Kidney (tissue), 14 donors: Measurements from ENCODE around the gene SUPT16H. TPM values are rescaled to one million over a fixed set of nuclear protein-coding genes. Genes with fewer than 3 reads are reported as not detected.

Experiments
- DNase-seq, 5 donors: peaks; one replicate each; pipeline ENCODE4 v3.0.0-alpha.2; 2013 to 2020
- FAIRE-seq: peaks from 2 replicates; lab custom pipeline; 2012; peaks lifted over from hg19 to GRCh38; lab: Jason Lieb, UNC
- H3K27ac ChIP-seq, 2 donors: one replicate each; pipeline ENCODE4 v1.7.0; 2013; ENCODE audit warnings: low read depth in 2 of 2, low read length in 2 of 2, inconsistent platforms in 1 of 2
- H3K27me3 ChIP-seq: one replicate; pipeline ENCODE4 v1.7.1; 2013; ENCODE audit warnings: low read length, inconsistent platforms; ENCODE audit not compliant: control insufficient read depth, insufficient read depth
- H3K36me3 ChIP-seq, 3 donors: one replicate each; pipeline versions ENCODE4 v1.7.0 to v1.7.1; 2013; ENCODE audit warnings: low read length in 3 of 3, control low read depth in 1 of 3, inconsistent platforms in 1 of 3; ENCODE audit not compliant: insufficient read depth in 3 of 3, control insufficient read depth in 2 of 3
- H3K4me1 ChIP-seq, 3 donors: one replicate each; pipeline versions ENCODE4 v1.7.0 to v1.7.1; 2013; ENCODE audit warnings: low read length in 3 of 3, inconsistent platforms in 1 of 3, low read depth in 1 of 3; ENCODE audit not compliant: control insufficient read depth in 2 of 3, insufficient read depth in 2 of 3
- H3K4me3 ChIP-seq, 3 donors: one replicate each; pipeline versions ENCODE4 v1.7.0 to v1.8.1; 2013; ENCODE audit warnings: low read length in 3 of 3, control low read depth in 1 of 3, inconsistent platforms in 1 of 3
- H3K9ac ChIP-seq, 3 donors: one replicate each; pipeline versions ENCODE4 v1.7.0 to v1.7.1; 2013; ENCODE audit warnings: low read length in 3 of 3, control low read depth in 1 of 3, inconsistent platforms in 1 of 3
- H3K9me3 ChIP-seq, 3 donors: one replicate each; pipeline versions ENCODE4 v1.7.0 to v1.7.1; 2013; ENCODE audit warnings: low read length in 3 of 3, control low read depth in 1 of 3, inconsistent platforms in 1 of 3; ENCODE audit not compliant: control insufficient read depth in 2 of 3, insufficient read depth in 1 of 3
- CTCF ChIP-seq: IDR thresholded peaks from 3 replicates; pipeline ENCODE4 v1.5.1; 2012; ENCODE audit warnings: mild to moderate bottlenecking, moderate library complexity, borderline replicate concordance; ENCODE audit not compliant: insufficient read depth; ENCODE audit errors: extremely low read depth
- intact Hi-C: fragments of 100-400 bp; cut with DNase I; formaldehyde crosslinking; loops from one replicate; pipeline ENCODE4 v1.11.1; 2022
- polyA plus RNA-seq: library from polyadenylated mRNA; stranded (reverse); fragments of 350-450 nt; fragmentation: Illumina TruSeq; extraction: RNeasy Lipid Tissue Mini Kit (QIAGEN cat#74804); gene quantifications from one replicate; pipeline ENCODE4 v1.2.3, GENCODE V29; 2014; ENCODE audit warnings: low read depth, low replicate concordance; ENCODE audit not compliant: insufficient read depth
- total RNA-seq: library from RNA; stranded (reverse); fragmentation: NEBNext Ultra II Directional; extraction: Animal tissue kit (Norgen Biotek cat#: 25700); gene quantifications from one replicate; pipeline ENCODE4 v1.2.1, GENCODE V29; 2021
- donor health status: control.
- donor health status: control.
- donor health status: control.
- donor health status: control.
- donor health status: control.
- donor health status: DM: yes; HTN: yes; CAD: no.
- donor health status: Normal renal cell carcinoma (clear cell type).

Gene SUPT16H
- total and polyA plus RNA-seq, 2 donors from 2014 or later, result 38.1 to 58.8 TPM

GRCh38 chr14:21346532-21347135 is 37.2 kb downstream of the SUPT16H start:
- H3K4me3 ChIP-seq, result no peak overlapping the region
- H3K9ac ChIP-seq, result no peak overlapping the region
- peaks cover 0 to 9% (median 8%) of the 10 kb centered on the region in 3 donors for H3K36me3 ChIP-seq
- FAIRE-seq (no peak), DNase-seq (no peak)
- H3K4me1 ChIP-seq, result no peaks in the 10 kb centered on the region
- H3K27me3 ChIP-seq, result no peaks in the 10 kb centered on the region
- TF ChIP-seq CTCF, result no peak
- intact Hi-C loops, result no loop called here
- H3K27ac ChIP-seq, result no peak overlapping the region
- no peaks in the 10 kb centered on the region for H3K9me3 ChIP-seq

GRCh38 chr14:21343035-21343794 is 40.6 kb downstream of the SUPT16H start:
- DNase-seq (no peak), FAIRE-seq (no peak)
- intact Hi-C loops, result no loop called here
- H3K27ac ChIP-seq, result no peak overlapping the region
- no peak for TF ChIP-seq CTCF
- no peaks in the 10 kb centered on the region for H3K36me3 ChIP-seq
- H3K4me1 ChIP-seq, result no peaks in the 10 kb centered on the region
- H3K9ac ChIP-seq, result no peak overlapping the region
- H3K9me3 ChIP-seq, result no peaks in the 10 kb centered on the region
- H3K4me3 ChIP-seq, result no peak overlapping the region
- no peaks in the 10 kb centered on the region for H3K27me3 ChIP-seq

- H3K36me3 ChIP-seq, result no peaks in the 10 kb centered on the region
- no peaks in the 10 kb centered on the region for H3K4me1 ChIP-seq
- FAIRE-seq (no peak), DNase-seq (no peak)
- H3K27ac ChIP-seq, result no peak overlapping the region
- no peaks in the 10 kb centered on the region for H3K27me3 ChIP-seq
- intact Hi-C loops, result no loop called here
- H3K9me3 ChIP-seq, result no peaks in the 10 kb centered on the region
- H3K9ac ChIP-seq, result no peak overlapping the region
- TF ChIP-seq CTCF, result no peak
- no peak overlapping the region for H3K4me3 ChIP-seq
These were observed 49.5 kb downstream of the SUPT16H start for GRCh38 chr14:21334202-21334906.
